GM19467 (cell line): ENCODE measurements around the gene ZNF493.

Experiments used
- ATAC-seq: cut with Tn5 transposase; IDR thresholded peaks from one replicate; pipeline ENCODE4 v1.9.1; 2021; ENCODE audit warnings: mild to moderate bottlenecking, moderate library complexity; ENCODE audit not compliant: unreplicated experiment

Gene ZNF493

DNA sequence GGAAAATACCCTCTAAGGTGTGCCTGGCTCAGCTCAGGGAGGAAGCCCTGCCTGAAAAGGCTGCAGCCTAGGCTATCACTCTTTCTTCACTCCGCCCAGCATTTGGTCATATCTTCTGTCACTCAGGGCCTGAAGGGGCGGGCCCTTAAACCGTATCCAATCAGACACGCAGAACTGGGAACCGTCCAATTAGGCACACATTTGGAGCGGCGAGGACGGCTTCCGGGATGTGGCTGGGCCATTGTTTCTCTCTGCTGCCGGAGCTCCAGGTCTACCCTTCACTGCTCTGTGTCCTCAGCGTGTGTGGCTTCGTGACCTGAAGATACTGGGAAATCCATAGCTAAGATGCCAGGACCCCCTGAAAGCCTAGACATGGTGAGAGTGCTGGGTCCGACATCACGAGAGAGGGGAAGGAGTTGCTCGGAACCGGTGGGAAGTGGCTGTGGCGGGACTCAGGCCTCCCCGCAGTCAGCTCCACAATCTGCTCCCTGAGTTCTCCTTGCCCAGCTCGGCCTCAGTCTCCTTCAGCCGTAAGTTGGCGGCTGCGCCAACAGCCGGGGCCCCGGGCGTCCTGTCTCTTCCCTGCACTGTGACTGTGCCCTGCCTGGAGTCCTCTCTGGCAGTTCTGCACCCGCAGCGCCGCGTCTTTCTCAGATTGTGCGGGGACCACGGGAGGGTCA lies at the start of gene ZNF493:
TSS of gene ZNF493 (plus strand) at position 241 of the 680 bp plus-strand sequence. CDS start at position 346, 105 bp downstream.
- peak; percentile 100 for ATAC-seq

DNA sequence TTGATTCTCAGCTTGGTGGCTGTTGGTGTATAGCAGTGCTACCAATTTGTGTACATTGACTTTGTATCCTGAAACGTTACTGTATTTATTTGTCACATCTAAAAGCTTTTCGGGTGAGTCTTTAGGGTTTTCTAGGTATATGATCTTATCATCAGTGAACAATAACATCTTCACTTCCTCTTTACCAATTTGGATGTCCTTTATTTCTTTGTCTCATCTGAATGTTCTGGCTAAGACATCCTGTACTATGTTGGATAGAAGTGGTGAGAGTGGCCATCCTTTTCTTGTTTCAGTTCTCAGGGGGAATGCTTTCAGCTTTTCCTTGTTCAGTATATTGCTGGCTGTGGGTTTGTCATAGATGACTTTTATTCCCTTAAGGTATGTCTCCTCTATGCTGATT lies 44.1 kb upstream of the ZNF493 start:
- ATAC-seq: no peak

DNA sequence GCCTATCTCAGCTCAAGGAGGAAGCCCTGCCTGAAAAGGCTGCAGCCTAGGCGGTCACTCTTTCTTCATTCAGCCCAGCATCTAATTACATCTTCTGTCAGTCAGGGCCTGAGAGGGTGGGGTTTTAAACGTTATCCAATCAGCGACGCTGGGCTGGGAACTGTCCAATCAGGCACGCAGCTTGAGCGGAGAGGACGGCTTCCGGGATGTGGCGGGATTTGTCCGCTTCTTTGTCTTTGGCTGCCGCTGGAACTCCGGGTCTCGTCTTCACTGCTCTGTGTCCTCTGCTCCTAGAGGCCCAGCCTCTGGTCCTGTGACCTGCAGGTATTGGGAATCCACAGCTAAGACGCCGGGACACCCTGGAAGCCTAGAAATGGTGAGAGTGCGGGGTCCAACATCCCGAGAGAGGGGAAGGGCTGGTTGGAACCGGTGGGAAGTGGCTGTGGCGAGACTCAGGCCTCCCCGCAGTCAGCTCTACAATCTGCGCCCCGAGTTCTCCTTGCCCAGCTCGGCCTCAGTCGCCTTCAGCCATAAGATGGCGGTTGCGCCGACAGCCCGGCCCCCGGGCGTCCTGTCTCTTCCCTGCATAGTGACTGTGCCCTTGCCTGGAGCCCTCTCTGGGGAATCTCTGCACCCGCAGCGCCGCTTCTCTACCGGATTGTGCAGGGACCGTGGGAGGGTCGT lies 38.0 kb upstream of the ZNF493 start, which contains the start of gene ZNF738:
TSS of gene ZNF738 (plus strand) at position 233 of the 684 bp plus-strand sequence. CDS start at position 374, 141 bp downstream.
- peak; percentile 93 for ATAC-seq

DNA sequence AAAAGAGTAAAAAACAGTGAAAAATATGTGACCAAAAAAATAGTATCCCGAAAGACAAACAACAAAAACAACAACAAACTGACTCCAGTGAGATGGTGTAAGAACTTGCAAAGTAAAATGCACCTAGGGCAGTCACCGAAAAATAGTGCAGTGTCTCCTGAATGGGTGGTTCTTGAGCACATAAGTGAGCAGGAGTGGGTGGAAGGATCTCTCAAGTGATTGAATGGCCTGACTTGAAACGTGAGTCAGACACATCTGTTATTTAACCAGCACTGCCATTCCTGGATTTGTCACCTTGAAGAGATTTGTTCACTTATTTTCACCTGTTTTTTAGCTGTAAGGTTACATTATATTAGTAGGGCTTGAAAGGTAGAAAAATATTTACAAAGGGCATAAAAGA lies 34.6 kb upstream of the ZNF493 start:
- no peak for ATAC-seq

DNA sequence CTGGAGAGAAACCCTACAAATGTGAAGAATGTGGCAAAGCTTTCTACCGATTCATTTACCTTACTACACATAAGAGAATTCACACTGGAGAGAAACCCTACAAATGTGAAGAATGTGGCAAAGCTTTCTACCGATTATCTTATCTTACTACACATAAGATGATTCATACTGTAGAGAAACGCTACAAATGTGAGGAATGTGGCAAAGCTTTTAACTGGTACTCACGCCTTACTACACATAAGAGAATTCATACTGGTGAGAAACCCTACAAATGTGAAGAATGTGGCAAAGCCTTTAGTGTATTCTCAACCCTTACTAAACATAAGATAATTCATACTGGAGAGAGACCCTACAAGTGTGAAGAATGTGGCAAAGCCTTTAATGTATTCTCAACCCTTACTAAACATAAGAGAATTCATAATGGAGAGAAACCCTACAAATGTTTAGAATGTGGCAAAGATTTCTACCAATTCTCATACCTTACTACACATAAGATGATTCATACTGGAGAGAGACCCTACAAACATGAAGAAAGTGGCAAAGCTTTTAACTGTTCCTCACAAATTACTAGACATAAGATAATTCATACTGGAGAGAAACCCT lies 12.9 kb upstream of the ZNF493 start:
- no peak for ATAC-seq

DNA sequence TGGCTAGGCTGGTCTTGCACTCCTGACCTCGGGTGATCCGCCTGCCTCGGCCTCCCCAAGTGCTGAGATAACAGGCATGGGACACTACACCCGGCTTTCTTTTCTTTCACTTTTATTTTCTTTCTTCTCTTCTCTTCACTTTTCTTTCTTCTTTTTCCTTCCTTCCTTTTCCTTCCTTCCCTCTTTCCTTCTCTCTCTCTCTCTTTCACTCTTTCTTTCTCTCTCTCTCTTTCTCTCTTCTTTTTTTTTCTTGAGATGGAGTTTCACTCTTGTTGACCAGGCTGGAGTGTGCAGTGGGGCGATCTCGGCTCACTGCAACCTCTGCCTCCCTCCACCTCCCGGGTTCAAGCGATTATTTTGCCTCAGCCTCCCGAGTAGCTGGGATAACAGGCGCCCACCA lies 812 bp upstream of the ZNF493 start:
- ATAC-seq: no peak

DNA sequence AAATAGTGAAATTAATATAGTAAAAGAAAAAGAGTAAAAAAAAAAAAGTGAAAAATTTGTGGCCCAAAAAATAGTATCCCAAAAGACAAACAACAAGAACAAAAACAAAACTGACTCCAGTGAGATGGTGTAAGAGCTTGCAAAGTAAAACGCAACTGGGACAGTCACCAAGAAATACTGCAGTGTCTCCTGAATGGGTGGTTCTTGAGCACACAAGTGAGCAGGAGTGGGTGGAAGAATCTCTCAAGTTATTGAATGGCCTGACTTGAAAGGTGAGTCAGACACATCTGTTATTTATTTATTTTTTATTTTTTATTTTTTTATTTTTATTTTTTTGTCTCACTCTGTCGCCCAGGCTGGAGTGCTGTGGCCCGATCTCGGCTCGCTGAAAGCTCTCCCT lies 1.9 kb downstream of the ZNF493 start:
- ATAC-seq: no peak

DNA sequence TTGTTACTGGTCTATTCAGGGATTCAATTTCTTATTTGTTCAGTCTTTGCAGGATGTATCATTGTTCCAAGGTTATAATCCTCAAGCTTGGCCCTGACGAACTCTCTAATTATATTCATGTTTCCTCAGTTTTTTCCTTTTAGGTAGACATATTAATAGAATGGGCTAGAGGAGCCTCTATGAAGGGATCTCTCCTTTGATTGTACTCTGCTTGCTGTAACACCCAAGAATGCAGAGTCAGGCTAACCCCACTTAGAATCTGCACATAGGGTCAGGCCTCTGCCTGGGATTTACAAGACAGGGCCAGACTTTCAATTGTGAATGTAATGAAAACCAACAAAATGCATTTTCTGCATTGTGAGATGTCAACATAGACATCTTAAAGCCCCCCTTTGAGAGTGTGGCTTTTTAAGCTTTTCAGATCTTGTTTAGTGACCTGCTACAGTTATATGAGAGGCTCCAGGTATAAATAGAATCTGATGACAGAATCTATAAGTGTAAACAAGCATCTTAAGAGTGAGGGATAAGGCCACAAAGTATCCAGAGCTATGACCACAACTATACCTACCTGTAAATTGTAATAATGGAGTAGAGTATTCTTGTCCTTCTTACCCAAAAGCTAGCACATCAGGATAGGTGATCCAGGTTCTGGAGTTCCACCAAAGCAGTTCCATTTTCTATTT lies 5.5 kb downstream of the ZNF493 start:
- no peak for ATAC-seq

DNA sequence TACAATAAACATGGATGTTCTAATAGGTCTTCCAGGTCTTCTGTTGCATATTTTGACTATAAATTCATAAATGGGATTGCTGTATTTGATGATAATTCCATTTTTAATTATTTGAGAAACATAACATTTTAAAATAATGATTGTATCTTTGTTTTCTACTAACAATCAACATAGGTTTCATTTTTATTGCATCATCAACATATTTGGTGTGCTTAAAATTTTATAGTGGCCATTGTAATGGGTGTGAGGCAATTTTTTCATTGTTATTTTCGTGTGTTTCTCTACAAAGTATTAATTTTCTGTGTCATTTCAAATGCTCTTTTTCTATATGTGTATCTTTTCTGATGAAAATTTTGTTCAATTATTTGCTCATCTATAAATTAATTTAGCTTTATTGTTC lies 13.2 kb downstream of the ZNF493 start:
- ATAC-seq: no peak

DNA sequence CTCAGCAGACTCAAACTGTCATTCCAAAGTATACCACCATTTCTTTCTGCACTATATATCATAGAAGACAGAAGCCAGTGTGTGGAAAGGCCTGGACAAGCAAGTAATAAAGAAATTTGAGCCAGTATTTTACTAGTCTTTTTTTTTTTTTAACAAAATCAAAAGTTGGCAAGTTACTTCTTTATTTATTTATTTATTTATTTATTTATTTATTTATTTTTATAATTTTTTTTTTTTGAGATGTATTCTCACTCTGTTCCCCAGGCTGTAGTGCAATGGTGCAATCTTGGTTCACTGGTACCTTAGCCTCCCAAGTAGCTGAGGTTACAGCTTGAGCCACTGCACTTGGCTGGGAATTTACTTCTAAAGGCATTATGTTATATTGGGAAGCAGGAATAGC lies 25.3 kb downstream of the ZNF493 start:
- no peak for ATAC-seq

DNA sequence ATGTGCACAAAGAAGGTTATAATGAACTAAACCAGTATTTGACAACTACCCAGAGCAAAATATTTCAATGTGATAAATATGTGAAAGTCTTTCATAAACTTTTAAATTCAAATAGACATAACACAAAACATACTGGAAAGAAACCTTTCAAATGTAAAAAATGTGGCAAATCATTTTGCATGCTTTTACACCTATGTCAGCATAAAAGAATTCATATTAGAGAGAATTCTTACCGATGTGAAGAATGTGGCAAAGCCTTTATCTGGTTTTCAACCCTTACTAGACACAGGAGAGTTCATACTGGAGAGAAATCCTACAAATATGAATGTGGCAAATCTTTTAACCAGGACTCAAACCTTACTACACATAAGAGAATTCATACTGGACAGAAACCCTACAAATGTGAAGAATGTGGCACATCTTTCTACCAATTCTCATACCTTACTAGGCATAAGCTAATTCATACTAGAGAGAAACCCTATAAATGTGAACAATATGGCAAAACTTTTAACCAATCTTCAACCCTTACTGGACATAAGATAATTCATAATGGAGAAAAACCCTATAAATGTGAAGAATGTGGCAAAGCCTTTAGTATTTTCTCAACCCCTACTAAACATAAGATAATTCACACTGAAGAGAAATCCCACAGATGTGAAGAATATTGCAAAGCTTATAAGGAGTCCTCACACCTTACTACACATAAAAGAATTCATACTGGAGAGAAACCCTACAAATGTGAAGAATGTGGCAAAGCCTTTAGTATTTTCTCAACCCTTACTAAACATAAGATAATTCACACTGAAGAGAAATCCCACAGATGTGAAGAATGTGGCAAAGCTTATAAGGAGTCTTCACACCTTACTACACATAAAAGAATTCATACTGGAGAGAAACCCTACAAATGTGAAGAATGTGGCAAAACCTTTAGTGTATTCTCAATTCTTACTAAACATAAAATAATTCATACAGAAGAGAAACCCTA lies 26.4 kb downstream of the ZNF493 start:
- ATAC-seq: no peak

DNA sequence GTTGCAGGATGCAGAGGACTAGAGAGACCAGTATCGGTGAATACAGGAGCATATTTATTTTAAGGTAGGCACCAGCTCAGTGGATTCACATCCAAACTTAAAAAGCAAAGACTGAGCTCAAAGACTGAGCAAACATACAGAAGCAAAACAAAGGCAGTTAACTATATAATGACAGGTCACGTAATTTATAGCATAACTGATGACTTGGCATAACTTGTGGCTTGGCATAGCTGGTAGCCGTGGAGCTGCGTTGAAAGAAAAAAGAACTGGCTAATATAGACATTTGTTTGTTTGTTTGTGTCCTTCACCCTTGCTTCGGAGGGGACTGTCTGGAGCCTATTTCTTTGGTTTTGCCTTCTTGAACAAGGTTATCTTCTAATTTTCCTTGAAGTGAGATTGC lies 33.7 kb downstream of the ZNF493 start:
- ATAC-seq: no peak

DNA sequence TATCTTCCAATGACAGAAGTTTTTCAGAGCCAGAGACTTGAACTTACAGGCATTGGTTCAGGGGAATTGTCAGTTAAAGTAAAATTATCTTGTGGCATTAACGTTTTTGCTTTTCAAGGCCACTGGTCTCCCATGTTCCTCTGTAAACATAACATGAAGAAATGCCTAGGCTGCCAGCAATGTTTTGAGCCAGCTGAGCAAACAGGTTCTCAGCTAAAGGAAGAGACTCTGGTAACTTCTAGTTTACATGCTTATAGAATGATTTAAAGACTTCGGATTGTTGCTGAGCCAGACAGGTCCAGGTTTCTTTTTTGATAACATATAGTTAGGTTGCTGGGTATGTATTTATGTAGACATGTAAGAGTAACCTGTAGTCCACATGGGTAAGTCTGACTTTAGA lies 35.7 kb downstream of the ZNF493 start:
- ATAC-seq: no peak

DNA sequence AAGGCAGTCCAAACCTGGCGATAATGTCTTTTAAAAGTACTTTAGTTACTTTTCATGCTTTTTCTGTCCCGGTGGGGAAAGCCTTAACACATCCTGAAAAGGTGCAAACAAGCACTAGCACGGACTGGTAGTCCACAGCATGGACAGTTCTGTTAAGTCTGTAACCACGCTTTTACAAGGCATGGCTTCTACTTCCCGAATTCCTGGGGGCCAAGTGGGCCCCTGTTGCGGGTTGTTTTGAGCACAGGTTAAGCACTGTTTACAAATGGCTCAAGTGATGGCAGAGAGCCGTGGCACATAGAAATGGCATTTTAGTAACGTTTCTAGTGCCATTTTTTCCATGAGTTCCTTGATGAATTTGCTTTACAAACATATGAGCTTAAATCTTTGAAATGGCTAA lies 37.6 kb downstream of the ZNF493 start:
- ATAC-seq: no peak

DNA sequence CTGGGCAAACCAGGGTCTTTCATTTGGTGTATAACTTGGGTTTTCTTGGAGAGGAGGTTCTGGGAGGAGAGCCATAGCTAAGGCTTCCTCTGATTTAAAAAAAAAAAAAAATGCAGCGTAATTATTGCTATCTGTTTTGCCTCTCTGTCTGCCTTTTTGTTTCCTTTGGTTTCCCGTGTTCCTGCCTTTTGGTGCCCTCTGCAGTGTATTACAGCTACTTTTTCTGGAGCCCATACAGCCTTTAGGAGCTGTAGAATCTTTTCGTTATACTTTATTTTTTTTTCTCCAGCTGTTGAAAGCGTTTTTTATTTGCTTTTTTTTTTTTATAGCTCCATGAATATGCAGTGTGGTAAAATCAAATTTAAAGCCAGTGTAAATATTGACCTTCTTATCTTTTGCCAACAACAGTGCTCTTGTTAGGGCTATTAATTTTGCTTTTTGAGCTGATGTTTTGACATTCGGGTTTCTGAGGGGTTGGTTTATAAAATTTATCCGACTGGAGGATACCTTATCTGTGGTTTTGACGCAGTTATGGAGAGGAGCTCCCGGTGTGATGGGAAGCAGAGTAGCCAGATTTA lies 38.1 kb downstream of the ZNF493 start:
- ATAC-seq: no peak

DNA sequence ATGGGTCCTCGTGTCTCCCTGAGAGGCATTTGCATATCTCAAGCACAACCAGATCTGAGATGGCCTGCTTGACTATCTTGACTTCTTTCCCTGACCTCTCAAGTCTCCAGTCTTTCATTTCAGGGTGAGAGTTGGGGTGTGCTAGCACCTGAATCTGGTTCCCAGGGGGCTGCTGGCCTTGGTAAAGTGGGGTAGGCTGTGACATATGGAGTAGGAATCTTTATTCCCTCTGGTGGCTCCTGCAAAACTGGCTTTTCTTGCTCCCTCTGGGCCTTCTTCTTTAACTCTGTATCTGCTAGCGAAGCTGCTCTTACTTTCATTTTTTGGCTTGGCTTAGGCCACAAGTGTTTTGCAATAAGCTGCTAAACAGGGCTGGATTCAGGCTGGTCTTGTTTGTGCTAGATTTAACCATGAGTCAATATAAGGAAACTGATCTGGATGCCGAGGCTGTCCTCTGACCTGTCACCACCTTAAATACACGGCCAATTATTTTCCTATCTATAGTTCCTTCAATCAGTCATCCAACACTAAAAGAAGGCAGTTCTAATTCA lies 42.3 kb downstream of the ZNF493 start:
- ATAC-seq: no peak

DNA sequence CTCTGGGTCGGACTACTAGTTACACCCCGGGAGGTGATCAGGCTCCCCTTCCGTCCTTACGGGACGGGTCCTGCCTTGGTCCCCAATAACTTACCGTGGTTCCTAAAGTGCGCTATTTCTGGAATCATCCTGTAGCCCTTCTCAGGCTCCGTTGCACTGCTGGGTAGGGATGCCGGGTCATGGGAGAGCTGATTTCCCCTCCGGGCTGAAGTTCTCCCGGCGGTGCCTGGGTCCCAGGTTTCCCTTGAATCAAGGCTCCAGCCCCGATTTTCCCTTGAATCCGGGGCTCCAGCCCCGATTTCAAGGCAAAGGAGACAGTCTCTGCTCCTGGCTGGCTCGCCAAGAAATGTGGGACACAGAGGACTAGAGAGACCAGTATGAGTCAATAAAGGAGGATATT lies 43.4 kb downstream of the ZNF493 start:
- ATAC-seq: no peak

DNA sequence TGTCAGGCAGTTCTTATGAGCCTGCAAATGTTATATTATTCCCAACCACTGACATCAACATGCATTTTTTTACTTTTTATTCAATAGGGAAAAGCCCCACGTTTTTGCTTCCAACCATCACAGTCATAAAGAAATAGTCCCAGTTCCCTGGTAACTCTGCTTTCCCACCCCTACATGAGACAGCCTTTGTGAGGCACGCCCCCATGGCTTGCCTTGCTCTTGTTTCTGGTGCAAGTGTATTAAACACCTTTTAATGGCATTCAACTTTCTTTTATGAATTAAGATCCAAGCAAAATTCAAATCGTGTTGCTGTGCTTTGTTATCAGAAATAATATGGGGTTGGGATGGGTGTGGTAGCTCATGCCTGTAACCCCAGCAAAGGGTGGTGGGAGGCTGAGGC lies 54.3 kb downstream of the ZNF493 start:
- no peak for ATAC-seq

DNA sequence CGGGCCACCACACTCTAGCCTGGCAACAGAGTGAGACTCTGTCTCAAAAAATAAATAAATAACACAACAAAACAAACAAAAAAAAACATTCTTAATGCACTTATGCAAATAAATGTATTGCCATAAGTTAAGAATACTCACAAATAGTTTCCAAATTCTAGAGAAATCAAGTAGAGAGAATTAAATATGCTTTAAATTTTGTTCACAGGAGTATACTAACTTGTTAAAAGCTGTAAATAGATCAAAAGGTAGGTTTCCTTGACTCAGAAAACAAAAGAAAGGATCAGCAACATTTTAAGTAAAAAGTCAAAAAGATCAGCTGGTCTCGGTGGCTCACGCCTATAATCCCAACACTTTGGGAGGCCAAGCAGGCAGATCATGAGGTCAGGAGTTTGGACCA lies 58.0 kb downstream of the ZNF493 start:
- no peak for ATAC-seq

DNA sequence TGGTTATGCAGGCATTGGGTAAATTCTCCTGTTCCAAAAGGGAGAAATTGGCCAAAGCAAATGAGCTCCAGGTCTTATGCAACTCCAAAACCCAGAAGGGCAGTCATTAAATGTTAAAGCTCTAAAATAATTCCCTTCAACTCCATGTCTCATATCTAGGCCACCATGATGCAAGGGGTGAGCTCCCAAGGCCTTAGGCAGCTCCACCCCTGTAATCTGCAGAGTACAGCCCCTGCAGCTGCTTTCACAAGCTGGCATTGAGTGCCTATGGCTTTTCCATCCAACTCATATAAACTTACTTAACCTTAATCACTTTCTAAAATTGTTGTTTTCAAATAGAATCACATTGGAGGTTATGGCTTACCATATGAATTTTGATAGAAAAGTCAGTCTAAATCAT lies 63.8 kb downstream of the ZNF493 start:
- ATAC-seq: no peak
